Measurements from ENCODE around the gene ARHGAP24. TPM values are rescaled to one million over a fixed set of nuclear protein-coding genes. Genes with fewer than 3 reads are reported as not detected.

ARHGAP24 gene
- polyA plus RNA-seq, 3 donors, result 12.5 to 32.0 (median 18.8) TPM

DNA sequence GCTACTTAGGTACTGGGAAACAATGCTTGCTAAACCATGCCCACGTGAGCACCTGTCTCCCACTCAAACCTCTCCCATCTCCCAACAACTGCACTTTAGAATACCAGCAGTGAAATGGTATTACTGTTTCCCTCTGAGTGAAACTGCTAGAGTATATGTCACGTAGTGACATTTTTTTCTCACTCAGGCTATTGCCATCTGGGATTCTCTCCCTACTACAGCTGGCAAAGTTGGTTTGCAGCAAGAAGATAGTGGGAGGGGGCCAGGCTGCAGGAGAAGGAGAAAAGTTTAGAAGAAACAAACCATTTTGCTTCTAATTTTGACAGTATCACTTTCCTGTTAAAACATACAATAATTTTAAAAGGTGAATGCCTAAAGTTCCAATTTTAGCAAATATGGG lies 526.6 kb downstream of the ARHGAP24 start:
- Mint-ChIP-seq H3K27ac (no peak overlapping the region), H3K36me3 (peaks cover 29 to 33% of the 10 kb centered on the region in 2 donors), H3K4me3 (no peak overlapping the region), H3K4me1 (no peaks in the 10 kb centered on the region), H3K9me3 (peaks cover 0 to 2% (median 0%) of the 10 kb centered on the region in 7 donors), H3K27me3 (ENCODE audit: low read depth in 3 of 3) (no peaks in the 10 kb centered on the region)
- H3K36me3 ChIP-seq (replicated peaks in 1 of 2; ENCODE audit: control insufficient read depth in 1 of 2, insufficient read depth in 2 of 2, low read length in 2 of 2), result peaks cover 0 to 22% of the 10 kb centered on the region in 2 donors
- H3K4me3 ChIP-seq (replicated peaks in 1 of 3; ENCODE audit: low read depth in 2 of 3, low read length in 3 of 3), result no peak overlapping the region
- H3K4me1 ChIP-seq (ENCODE audit: control insufficient read depth in 1 of 2, insufficient read depth in 2 of 2, low read length in 2 of 2), result no peaks in the 10 kb centered on the region
- H3K27ac ChIP-seq (ENCODE audit: low read depth in 1 of 2, low read length in 2 of 2), result no peak overlapping the region
- H3K9ac ChIP-seq (ENCODE audit: insufficient read depth, low read length, poor library complexity, severe bottlenecking), result no peak overlapping the region
- H2AFZ ChIP-seq (ENCODE audit: insufficient read depth, low read depth, low read length, poor library complexity, severe bottlenecking), result no peak overlapping the region
- H3K9me3 ChIP-seq (replicated peaks in 1 of 2; ENCODE audit: control insufficient read depth in 1 of 2, insufficient read depth in 1 of 2, low read length in 2 of 2), result no peaks in the 10 kb centered on the region
- no peaks in the 10 kb centered on the region for H4K20me1 ChIP-seq (ENCODE audit: insufficient read depth, low read length)
- TF ChIP-seq, protein P1, sequence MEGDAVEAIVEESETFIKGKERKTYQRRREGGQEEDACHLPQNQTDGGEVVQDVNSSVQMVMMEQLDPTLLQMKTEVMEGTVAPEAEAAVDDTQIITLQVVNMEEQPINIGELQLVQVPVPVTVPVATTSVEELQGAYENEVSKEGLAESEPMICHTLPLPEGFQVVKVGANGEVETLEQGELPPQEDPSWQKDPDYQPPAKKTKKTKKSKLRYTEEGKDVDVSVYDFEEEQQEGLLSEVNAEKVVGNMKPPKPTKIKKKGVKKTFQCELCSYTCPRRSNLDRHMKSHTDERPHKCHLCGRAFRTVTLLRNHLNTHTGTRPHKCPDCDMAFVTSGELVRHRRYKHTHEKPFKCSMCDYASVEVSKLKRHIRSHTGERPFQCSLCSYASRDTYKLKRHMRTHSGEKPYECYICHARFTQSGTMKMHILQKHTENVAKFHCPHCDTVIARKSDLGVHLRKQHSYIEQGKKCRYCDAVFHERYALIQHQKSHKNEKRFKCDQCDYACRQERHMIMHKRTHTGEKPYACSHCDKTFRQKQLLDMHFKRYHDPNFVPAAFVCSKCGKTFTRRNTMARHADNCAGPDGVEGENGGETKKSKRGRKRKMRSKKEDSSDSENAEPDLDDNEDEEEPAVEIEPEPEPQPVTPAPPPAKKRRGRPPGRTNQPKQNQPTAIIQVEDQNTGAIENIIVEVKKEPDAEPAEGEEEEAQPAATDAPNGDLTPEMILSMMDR (IDR thresholded peaks at IDR 0.05), result no peak
- no peaks in the 10 kb centered on the region for H3K27me3 ChIP-seq (ENCODE audit: control insufficient read depth in 2 of 2, insufficient read depth in 2 of 2, low read length in 2 of 2)
- no peaks in the 10 kb centered on the region for H3K79me2 ChIP-seq (ENCODE audit: insufficient read depth, low read length)
- WGBS (ENCODE audit: insufficient coverage), result no CpG with 5 or more reads among the region's 2 CpGs
- DNase-seq, result no peak
- no peak overlapping the region for H3K4me2 ChIP-seq (replicated peaks; ENCODE audit: extremely low read depth, low read length, poor library complexity, severe bottlenecking)
- intact Hi-C loops (cut with micrococcal nuclease), result no loop called here

DNA sequence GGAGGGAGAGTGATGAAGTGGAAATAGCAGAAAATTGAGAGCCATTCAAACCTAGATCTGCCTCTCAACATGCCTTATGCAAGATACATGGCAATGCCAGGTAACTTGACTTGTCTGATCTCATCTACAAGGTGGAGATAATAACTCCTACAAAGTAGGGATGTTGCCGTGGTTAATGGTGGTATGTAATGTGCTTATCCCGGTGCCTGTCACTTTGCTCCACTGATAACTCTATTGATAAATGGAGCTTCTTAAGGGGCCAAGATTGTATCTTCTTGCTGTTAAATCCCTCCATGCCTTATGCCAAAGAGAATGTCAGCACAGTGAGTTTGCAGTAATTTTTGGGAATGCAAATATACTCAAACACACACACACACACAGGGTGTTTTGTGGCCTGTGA lies 529.1 kb downstream of the ARHGAP24 start:
- intact Hi-C loops (cut with micrococcal nuclease), result no loop called here
- Histone ChIP-seq H3K9ac (ENCODE audit: insufficient read depth, low read length, poor library complexity, severe bottlenecking) (no peak overlapping the region), H2AFZ (ENCODE audit: insufficient read depth, low read depth, low read length, poor library complexity, severe bottlenecking) (no peak overlapping the region), H3K4me3 (replicated peaks in 1 of 3; ENCODE audit: low read depth in 2 of 3, low read length in 3 of 3) (no peak overlapping the region), H3K27ac (ENCODE audit: low read depth in 1 of 2, low read length in 2 of 2) (no peak overlapping the region), H3K27me3 (ENCODE audit: control insufficient read depth in 2 of 2, insufficient read depth in 2 of 2, low read length in 2 of 2) (no peaks in the 10 kb centered on the region), H3K9me3 (replicated peaks in 1 of 2; ENCODE audit: control insufficient read depth in 1 of 2, insufficient read depth in 1 of 2, low read length in 2 of 2) (no peaks in the 10 kb centered on the region), H3K79me2 (ENCODE audit: insufficient read depth, low read length) (no peaks in the 10 kb centered on the region), H4K20me1 (ENCODE audit: insufficient read depth, low read length) (no peaks in the 10 kb centered on the region), H3K4me1 (ENCODE audit: control insufficient read depth in 1 of 2, insufficient read depth in 2 of 2, low read length in 2 of 2) (no peaks in the 10 kb centered on the region), H3K4me2 (replicated peaks; ENCODE audit: extremely low read depth, low read length, poor library complexity, severe bottlenecking) (no peak overlapping the region), H3K36me3 (replicated peaks in 1 of 2; ENCODE audit: control insufficient read depth in 1 of 2, insufficient read depth in 2 of 2, low read length in 2 of 2) (peaks cover 0 to 22% of the 10 kb centered on the region in 2 donors)
- no CpG with 5 or more reads among the region's 2 CpGs for WGBS (ENCODE audit: insufficient coverage)
- H3K27ac Mint-ChIP-seq, result no peak overlapping the region
- no peaks in the 10 kb centered on the region for H3K27me3 Mint-ChIP-seq (ENCODE audit: low read depth in 3 of 3)
- H3K36me3 Mint-ChIP-seq, result peaks cover 23% of the 10 kb centered on the region in 2 donors
- TF ChIP-seq, protein P1 (IDR thresholded peaks at IDR 0.05), result no peak
- H3K4me3 Mint-ChIP-seq, result no peak overlapping the region
- H3K4me1 Mint-ChIP-seq, result no peaks in the 10 kb centered on the region
- H3K9me3 Mint-ChIP-seq, result peaks cover 0 to 2% (median 0%) of the 10 kb centered on the region in 7 donors
- DNase-seq, result no peak

Measured in CD14-positive monocyte (primary cell).